GM12865 (cell line): ENCODE measurements around the gene TECPR2.

Source experiments
- DNase-seq: peaks from one replicate; pipeline ENCODE4 v3.0.0; 2010; ENCODE audit warnings: low read depth
- H3K4me3 ChIP-seq: 2 replicates; pipeline ENCODE4 v1.5.1; 2011; ENCODE audit warnings: mild to moderate bottlenecking, low read depth, low read length, control low read depth
- CTCF ChIP-seq: IDR thresholded peaks from 2 replicates; pipeline ENCODE4 v1.5.1; 2011; ENCODE audit warnings: low read length, control low read depth, low read depth, inconsistent platforms; ENCODE audit not compliant: insufficient read depth; ENCODE audit errors: missing control alignments

Gene TECPR2

GRCh38 chr14:102338724-102339123, 24.0 kb upstream of the TECPR2 start:
- no peak for TF ChIP-seq CTCF
- no peak for DNase-seq

GRCh38 chr14:102341566-102341965, 21.2 kb upstream of the TECPR2 start:
- no peak overlapping the region for H3K4me3 ChIP-seq
- no peak for TF ChIP-seq CTCF
- DNase-seq, result no peak

More at GRCh38 chr14:102338724-102339123, 24.0 kb upstream of the TECPR2 start:
- H3K4me3 ChIP-seq, result no peak overlapping the region

DNA sequence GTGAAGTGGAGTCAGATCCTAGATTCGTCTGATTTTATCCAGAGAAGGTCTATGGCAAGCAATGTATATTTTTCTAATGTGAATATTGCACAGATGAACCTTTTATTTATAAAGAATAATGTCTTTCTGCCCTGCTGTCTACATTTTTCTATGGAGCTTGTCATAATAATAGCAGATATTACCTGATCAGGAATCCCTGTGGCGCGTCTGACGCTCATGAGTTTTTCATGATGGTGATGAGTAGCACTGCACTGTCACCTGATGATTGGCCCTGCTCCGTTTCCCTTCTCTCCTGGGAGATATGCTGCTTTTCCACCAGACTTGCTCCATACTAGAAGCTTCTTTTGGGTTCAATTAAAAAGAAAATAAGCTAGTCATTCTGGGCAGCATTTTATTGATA, 20.5 kb upstream of the TECPR2 start:
- TF ChIP-seq CTCF, result no peak
- H3K4me3 ChIP-seq, result no peak overlapping the region
- DNase-seq, result no peak

- no peak for DNase-seq
- TF ChIP-seq CTCF, result no peak
- no peak overlapping the region for H3K4me3 ChIP-seq
Observed at GRCh38 chr14:102344084-102344483, 18.7 kb upstream of the TECPR2 start.

GRCh38 chr14:102344485-102344884, 18.3 kb upstream of the TECPR2 start:
- no peak overlapping the region for H3K4me3 ChIP-seq
- TF ChIP-seq CTCF, result no peak
- no peak for DNase-seq

DNA sequence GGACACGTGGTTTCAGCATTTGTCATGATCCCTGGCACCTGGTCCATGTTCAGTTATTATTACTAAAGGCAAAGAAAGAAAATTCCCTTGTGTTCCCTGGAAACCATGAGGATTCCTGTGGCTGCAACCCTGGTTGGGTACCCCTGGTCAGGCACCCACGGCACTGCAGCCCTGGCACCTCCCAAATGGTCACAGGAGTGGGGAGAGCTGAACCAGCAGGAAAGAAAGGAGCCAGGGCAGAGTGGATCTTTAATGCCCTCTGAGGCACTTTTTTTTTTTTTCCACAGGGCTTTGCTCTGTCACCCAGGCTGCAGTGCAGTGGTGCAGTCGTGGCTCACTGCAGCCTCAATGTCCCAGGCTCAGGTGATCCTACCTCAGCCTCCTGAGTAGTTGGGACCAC, 17.5 kb upstream of the TECPR2 start:
- H3K4me3 ChIP-seq, result no peak overlapping the region
- no peak for DNase-seq
- TF ChIP-seq CTCF, result no peak

- no peak for DNase-seq
- H3K4me3 ChIP-seq, result no peak overlapping the region
- no peak for TF ChIP-seq CTCF
Observed at GRCh38 chr14:102346645-102347044, 16.1 kb upstream of the TECPR2 start.
